ENCODE data around the gene GUSB.
"Not testable (repeated sequence)": the region's sequence is repeated elsewhere in the genome, so short reads cannot be mapped to it uniquely, and the experiment has no call there.

GUSB gene

DNA sequence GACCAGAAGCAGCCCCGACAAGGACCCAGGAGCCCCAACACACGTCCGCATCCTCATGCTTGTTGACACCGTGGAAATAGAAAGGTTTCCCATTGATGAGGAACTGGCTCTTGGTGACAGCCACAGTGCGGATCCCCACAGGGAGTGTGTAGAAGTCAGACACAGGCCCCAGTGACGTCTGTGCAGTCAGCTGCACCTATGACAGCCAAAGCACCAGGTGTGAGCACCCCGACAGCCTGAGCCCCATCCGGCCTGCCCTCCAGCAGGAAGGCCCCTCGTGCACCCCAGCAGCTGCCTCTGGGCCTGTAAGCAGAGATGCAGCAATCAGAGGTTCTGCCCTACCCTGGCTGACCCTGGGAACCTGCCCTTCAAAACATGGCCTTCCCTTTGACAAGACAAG is 7.1 kb downstream of the GUSB start:
- DNase-seq, result no peak

DNA sequence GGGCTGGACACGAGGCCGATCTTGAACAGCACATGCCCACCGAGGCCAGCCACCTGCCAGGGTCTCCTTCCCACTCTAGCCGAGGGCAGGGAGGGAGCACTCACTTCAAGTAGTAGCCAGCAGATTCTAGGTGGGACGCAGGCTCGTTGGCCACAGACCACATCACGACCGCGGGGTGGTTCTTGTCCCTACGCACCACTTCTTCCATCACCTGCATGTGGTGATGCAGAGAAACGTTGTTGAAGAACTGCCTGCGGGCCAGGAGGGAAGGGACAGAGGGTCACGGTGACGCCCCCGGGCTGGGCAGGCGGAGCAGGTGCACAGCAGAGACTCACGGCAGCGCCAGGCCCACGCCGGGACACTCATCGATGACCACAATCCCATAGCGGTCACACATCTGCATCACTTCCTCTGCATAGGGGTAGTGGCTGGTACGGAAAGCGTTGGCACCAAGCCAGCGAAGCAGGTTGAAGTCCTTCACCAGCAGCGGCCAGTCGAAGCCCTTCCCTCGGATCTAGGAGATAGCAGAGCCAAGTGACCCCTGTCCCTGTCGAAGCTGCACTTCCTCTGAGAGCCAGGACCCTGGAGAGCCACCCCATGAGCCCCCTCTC is 7.7 kb downstream of the GUSB start:
- no peak for DNase-seq

DNA sequence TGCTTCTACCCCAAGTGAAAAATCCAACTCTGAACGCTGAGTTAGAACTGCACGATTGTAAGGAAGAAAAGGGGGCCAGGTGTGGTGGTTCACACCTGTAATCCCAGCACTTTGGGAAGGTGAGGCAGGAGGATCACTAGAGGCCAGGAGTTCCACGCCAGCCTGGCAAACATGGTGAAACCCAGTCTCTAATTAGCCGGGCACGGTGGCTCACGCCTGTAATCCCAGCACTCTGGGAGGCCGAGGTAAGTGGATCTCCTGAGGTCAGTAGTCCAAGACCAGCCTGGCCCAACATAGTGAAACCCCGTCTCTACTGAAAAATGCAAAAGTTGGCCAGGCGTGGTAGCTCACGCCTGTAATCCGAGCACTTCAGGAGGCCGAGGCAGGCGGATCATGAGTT is 9.0 kb downstream of the GUSB start:
- DNase-seq, result no peak

GRCh38 chr7:65971021-65971420 is 11.0 kb downstream of the GUSB start:
- no peak for DNase-seq

- no peak for DNase-seq
Measured at GRCh38 chr7:65968256-65969185, 13.5 kb downstream of the GUSB start.

DNA sequence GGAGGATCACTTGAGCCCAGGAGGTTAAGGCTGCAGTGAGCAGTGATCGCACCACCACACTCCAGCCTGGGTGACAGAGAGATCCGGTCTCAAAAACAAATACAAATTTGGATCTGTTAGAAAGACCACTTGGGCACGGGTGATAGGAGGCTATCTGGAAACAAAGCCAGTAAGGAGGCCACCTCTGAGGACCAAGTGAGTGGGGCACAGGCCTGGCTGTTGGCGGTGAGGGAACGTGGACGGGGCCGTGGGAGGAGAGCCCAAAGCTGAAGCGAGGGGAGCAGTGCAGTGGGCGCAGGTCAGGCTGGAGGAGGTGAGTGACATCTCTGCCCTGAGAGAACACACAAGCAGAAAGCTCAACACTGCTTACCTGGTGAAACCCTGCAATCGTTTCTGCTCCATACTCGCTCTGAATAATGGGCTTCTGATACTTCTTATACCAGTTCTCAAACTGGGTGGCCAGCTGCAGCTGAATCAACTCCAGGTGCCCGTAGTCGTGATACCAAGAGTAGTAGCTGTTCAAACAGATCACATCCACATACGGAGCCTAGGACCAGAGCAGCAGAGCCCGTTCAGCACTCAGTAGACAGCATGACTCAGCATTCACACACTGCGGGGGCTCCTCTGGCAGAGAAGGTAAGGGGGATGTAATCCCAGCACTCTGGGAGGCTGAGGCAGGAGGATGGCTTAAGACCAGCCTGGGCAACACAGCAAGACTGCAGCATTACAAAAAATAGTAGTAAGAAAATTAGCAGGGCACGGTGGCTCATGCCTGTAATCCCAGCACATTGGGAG is 14.5 kb downstream of the GUSB start:
- no peak for DNase-seq

GRCh38 chr7:65966146-65966545 is 15.9 kb downstream of the GUSB start:
- no peak for DNase-seq

DNA sequence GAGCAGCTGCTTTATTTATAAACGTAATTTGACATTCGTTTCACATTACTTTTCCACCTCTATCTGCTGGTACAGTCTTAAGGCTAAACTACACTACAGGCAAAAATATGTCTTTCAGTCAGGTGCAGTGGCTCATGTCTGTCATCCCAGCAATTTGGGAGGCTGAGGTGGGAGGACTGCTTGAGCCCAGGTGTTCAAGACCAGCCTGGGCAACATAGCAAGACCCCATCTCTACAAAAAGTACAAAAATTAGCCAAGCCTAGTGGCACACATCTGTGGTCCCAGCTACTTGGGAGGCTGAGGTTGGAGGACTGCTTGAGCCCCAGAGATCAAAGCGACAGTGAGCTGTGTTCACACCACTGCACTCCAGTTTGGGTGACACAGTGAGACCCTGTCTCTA is 17.3 kb downstream of the GUSB start:
- DNase-seq, result not testable (repeated sequence)

- DNase-seq, result no peak
Measured at GRCh38 chr7:65962033-65962432, 20.0 kb downstream of the GUSB start.

GRCh38 chr7:65960351-65961074 is 21.5 kb downstream of the GUSB start:
- DNase-seq, result no peak

DNA sequence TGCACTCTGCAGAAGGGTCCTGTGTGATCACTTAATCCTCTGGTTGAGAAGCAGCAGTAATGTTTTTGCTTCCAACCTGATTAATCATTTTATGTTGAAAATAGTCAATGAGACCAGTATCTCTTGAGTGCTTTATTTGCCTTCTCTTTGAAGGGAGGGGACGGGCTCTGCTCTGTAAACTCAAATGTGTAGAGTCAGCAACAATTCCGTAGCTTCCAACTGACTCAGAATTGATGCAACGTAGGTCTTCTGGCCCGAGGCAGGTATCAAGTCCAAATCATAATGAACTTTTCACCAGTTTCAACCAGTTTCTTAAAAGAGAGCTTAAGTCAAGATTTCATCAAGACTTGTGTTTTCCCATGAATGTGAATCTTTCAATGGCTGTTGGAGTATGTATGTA is 26.3 kb downstream of the GUSB start:
- no peak for DNase-seq

DNA sequence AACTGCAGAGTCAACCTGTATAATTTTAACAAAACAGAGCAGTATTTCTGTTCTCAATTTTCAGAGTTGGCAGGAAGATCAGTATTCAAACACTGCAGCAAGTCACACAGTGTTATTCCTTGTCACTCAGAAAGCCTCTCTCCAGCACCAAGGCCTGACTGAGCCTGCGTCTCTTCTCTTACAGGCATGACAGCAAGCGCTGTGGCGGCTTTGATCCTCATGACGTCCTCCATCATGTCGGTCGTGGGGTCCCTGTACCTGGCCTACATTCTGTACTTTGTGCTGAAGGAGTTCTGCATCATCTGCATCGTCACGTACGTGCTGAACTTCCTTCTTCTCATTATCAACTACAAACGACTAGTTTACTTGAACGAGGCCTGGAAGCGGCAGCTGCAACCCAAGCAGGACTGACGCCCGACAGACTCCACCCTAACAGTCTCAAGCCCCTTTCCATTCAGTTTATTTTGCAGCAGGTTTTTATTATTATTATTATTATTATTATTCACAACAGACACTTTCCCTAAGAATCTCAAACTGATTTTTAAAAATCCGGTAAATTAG is 28.0 kb downstream of the GUSB start:
- DNase-seq, result no peak

GRCh38 chr7:65953001-65953720 is 28.9 kb downstream of the GUSB start:
- no peak for DNase-seq

DNA sequence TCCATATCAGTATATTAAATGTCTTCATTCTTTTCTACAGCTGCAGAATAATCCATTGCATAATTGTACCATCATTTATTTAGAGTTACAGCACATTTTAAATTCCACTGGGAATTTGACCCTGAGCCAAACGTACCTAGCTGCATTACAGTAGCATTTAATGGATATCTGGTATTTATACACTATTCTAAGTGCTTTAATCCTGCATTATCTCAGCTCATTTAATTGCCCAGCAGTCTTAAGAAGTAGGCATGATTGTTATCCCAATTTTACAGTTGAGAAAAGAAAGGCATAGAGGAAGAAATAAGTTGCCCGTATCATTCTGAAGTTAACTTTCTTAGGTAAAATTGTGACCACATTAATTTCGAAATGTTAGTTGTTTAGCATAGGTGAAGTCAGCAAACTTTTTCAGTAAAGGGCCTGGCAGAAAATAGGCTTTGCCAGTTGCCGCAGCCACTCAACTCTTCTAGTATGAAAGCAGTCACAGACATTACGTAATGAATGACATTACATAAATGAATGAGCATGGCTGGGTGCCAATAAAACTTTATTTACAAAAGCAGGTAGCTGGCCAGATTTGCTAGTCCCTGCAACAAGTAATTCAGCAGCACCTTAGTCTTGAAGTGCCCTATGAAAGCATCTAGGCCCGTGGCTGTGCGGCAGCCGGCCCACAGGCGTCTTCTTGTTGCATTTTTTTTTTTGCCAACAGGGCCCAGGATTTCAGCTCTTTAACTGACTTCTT is 30.0 kb downstream of the GUSB start:
- no peak for DNase-seq

DNA sequence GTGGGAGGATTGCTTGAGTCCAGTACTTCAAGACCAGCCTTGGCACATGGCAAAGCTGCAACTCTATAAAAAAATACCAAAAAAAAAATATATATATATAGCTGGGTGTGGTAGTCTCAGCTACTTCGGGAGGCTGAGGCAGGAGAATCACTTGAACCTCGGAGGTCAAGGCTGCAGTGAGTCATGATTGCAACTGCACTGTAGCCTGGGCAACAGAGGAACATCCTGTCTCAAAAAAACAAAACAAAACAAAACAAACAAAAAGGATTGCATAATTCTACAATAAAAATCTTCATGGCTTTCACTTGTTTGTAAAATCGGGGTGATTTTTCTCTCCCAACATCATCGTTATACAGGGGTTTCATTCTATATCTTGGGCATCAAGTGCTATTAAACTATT is 35.1 kb downstream of the GUSB start:
- no peak for DNase-seq

GRCh38 chr7:65945787-65946186 is 36.2 kb downstream of the GUSB start:
- DNase-seq, result not testable (repeated sequence)

GRCh38 chr7:65938336-65938895 is 43.6 kb downstream of the GUSB start:
- DNase-seq, result no peak

DNA sequence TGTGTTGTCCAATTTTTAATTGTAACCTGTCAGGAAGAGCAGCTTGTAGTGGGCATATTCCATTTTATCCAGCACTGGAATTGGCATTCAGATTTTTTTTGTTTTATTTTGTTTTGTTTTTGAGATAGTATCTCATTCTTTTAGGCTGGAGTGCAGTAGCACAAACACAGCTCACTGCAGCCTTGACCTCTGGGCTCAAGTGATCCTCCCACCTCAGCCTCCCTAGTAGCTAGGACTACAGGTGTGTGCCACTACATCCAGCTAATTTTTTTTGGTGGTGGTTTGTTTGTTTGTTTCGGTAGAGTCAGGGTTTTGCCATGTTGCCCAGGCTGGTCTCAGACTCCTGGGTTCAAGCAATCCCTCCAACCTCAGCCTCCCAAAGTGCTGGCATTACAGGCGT is 44.7 kb downstream of the GUSB start:
- DNase-seq, result no peak

GRCh38 chr7:65931685-65932084 is 50.3 kb downstream of the GUSB start:
- no peak for DNase-seq

- DNase-seq, result no peak
Measured at GRCh38 chr7:65927489-65928448, 54.2 kb downstream of the GUSB start.
